NAMALWA (cell line): ENCODE data around the gene EPO.
"Not testable (repeated sequence)": the region's sequence is repeated elsewhere in the genome, so short reads cannot be mapped to it uniquely, and the experiment has no call there.

Experiments used
- DNase-seq: peaks from one replicate; pipeline ENCODE4 v3.0.0-alpha.2; 2015; ENCODE audit warnings: low spot score

EPO gene

DNA sequence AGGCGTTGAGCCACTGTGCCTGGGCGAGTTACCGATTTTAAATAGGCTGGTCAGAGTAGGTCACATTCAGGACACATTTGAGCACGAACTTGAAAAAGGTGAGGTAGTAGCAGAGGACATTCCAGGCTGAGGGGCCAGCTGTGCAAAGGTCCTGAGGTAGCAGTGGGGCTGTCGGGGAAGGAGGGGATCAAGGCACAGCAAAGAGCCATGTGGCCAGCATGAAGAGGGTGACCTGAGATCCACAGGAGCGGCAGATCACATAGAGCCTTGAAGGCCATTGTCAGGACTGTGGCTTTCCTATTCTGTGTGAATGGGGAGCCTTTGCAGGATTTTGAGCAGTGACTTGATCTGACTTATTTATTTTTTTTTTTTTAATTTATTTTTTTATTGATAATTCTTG is 19.7 kb downstream of the EPO start:
- no peak for DNase-seq

DNA sequence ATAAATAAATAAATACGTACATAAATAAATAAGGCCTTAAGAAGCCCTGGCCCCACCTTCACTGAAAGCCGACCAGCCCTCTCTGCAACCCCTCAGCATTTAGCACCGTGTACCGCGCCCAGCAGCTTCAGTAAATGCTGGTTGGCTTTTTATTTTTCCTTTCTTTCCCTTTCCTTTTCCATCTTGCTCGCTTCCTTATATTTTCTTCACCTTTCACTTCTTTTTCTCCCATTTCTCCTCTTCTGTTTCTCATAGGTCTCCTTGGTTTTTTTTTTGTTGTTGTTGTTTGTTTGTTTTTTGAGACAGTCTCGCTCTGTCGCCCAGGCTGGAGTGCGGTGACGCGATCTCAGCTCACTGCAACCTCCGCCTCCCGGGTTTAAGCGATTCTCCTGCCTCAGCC is 24.3 kb downstream of the EPO start:
- DNase-seq = no peak

DNA sequence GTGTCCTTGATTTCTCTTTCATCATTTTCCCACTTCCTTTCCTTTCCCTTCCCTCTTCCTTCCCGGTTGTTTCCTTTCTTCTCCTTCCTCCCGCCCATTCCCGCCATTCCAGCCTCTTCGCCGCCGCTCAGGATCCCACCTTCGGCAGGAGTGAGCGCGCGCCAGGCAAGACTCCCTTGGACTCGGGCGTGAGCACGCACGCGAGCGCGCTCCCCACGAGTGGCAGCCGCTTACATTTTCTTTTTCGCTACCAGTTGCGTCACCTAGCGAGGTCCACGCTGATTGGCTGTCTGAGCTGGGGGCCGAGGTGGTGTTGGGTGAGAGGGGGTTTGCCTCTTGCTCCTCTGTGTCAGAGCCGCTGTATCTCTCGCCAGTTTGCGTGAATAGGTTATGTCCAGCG is 24.9 kb downstream of the EPO start:
- no peak for DNase-seq

DNA sequence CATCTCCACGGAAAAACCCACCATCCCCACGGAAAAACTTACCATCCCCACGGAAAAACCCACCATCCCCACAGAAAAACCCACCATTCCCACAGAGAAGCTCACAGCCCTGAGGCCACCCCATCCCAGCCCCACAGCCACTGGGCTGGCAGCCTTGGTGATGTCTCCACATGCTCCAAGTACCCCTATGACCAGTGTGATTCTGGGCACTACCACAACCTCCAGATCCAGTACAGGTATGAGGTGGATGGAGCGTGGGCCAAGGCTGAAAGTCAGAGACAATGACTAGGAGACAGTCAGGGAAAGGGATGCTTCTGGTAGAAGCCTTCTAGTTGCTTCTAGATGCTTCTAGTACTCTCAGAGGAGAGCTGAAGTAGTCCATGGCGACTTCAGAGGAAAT is 32.7 kb downstream of the EPO start:
- DNase-seq = no peak

DNA sequence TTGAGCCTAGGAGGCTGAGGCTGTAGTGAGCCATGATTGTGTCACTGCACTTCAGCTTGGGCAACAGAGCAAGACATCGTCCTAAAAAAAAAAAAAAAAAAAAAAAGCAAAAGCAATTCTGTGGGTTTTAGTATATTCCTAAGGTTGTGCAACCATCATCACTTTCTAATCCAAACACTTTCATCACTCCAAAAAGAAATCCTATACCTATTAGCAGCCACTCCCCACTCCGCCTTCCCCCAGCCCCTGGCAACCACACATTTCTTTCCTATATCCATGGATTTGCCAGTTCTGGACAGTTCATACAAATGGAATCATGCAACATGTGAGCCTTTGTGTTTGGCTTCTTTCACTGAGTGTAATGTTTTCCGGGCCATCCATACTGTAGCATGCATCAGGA is 33.5 kb downstream of the EPO start:
- DNase-seq = no peak

DNA sequence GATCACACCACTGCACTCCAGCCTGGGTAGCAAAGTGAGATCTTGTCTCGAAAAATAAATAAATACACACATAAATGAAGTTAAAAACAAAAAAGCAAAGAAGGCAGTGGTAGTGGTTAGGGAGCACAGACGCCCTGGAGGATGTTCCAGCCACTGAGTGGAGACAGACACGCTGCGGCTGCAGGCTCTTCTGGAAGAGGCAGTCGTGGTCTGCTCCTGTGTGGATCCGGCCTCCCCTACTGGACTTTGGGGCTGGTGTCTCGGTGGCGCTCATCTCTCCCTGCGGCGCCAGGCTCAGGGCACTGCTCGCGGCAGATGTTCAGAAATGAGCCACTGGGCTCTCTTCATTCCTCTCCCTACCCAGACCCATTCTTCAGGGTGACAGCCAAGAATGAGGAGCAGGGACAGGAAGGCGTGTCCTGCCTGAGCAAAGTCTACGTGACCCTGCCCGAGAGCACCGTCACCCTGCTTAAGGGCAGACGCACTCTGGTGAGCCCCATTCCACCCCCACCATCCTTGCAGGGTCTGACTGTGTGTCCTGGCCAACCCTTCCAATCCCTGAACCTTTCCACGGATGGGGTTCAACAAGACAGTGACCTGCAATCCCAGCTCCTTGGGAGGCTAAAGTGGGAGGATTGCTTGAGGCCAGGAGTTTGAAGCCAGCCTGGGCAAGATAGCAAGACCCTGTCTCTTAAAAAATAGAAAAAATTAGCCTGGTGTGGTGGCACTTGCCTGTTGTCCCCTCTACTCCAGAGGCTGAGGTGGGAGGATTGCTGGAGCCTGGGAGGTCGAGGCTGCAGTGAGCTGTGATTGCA is 39.3 kb downstream of the EPO start:
- no peak for DNase-seq

DNA sequence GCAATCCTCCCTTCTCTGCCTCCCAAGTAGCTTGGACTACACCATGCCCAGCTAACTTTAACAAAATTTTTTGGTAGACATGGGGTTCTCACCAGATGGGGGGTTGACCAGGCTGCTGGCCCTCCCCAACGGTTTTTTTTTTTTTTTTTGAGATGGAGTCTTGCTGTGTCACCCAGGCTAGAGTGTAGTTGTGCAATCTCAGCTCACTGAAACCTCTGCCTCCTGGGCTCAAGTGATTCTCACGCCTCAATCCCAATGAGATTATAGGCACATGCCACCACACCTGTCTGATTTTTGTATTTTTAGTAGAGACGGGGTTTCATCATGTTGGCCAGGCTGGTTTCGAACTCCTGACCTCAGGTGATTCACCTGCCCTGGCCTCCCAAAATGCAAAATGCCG is 42.6 kb downstream of the EPO start:
- DNase-seq = not testable (repeated sequence)

DNA sequence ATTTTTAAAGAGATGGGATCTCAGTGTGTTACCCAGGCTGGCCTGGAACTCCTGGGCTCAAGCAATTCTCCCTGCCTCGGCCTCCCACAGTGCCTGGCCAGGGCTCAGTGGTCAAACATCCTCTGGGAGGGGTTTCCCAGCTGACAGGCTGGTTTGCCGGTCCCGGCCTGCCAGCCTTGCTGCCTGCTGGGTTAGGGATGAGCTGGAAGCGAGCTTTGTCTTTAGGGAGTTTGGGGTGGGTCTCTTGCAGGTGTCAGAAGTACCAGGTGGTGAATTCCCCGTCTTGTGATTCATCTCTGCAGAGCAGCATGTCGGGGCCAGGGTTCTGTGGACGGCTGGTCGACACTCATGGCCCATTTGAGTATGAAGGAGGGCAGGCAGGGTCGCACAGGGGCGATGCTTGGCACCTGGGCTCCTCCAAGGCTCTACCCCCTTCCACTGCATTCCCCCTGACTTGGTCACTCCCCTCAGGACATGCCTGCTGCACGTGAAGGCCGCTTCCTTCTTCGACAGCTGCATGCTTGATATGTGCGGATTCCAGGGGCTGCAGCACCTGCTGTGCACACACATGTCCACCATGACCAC is 43.4 kb downstream of the EPO start:
- DNase-seq = no peak

DNA sequence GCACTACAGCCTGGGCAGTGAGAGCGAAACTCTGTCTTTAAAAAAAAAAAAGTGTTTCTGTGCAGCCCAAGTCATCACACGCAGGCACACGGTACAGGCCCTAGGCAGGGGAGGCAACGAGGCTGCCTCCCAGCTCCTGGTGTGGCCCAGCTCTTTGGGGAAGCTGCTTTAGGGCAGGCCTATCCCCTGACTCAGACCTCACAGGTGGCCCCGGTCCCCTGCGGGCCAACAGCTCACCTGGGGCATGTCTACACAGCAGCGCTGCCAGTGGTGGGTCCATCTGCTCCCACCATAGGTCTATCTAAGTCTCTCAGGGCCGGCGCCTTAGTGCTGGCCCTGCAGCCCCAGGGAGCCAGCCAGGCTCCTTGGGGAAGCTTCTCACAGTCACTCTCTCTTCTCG is 44.6 kb downstream of the EPO start:
- DNase-seq = no peak

DNA sequence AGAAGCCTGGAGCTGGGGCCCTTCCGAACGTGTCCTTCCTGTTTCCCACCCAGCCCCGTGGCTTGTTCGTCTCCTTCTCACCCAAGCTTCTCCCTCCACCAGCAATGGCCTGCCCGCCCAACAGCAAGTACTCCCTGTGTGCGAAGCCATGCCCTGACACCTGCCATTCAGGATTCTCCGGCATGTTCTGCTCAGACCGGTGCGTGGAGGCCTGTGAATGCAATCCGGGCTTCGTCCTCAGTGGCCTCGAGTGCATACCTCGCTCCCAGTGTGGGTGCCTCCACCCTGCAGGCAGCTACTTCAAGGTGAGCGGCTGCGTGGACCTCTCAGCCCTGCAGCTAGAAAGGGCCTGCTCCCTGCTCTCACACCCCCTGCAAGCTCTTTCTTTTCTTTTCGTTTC is 45.0 kb downstream of the EPO start:
- no peak for DNase-seq

DNA sequence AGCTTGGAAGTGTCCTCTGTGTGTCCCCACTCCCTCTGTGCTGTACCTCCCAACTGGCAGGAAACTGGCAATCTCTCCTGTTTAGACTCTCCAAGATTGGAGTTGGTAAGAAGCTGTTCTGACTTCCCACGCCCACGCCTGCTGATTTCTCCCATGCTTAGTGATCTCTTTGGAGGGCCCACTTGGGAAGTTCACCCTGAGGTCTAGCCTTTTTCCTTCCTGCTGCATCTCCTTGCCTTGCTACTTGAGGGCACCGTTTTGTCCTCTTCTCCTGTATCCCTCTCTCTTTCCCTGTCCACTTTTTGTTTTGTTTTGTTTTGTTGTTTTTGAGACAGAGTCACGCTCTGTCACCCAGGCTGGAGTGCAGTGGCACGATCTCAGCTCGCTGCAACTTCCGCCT is 48.5 kb downstream of the EPO start:
- DNase-seq = no peak
